Loucy (cell line): ENCODE results near the gene DIS3L.

Experiments used
- H2AFZ ChIP-seq: fragments of 200-600 bp; sonication (generic); 2 replicates; pipeline ENCODE4 v1.6.0; 2016; ENCODE audit warnings: antibody characterized with exemption, mild to moderate bottlenecking, low read length, moderate library complexity
- H3F3A ChIP-seq: fragments of 200-600 bp; 2 replicates; pipeline ENCODE4 v1.6.0; 2016; ENCODE audit warnings: antibody characterized with exemption, low read depth, mild to moderate bottlenecking
- H3K27me3 ChIP-seq: fragments of 200-600 bp; sonication (generic); 2 replicates; pipeline ENCODE4 v1.6.1; 2014; ENCODE audit warnings: low read length, mild to moderate bottlenecking; ENCODE audit not compliant: insufficient read depth, poor library complexity, severe bottlenecking
- H3K36me3 ChIP-seq: fragments of 200-600 bp; sonication (generic); 2 replicates; pipeline ENCODE4 v1.6.1; 2016; ENCODE audit warnings: low read length; ENCODE audit not compliant: insufficient read depth
- H3K4me1 ChIP-seq: fragments of 200-600 bp; sonication (generic); 2 replicates; pipeline ENCODE4 v1.5.1; 2014; ENCODE audit warnings: low read length, mild to moderate bottlenecking; ENCODE audit not compliant: insufficient read depth, poor library complexity, severe bottlenecking
- H3K4me2 ChIP-seq: fragments of 200-600 bp; sonication (generic); 2 replicates; pipeline ENCODE4 v1.6.0; 2014; ENCODE audit warnings: antibody characterized with exemption, low read length, low read depth, mild to moderate bottlenecking; ENCODE audit not compliant: poor library complexity, severe bottlenecking
- H3K4me3 ChIP-seq: fragments of 200-600 bp; sonication (generic); 2 replicates; pipeline ENCODE4 v1.5.1; 2014; ENCODE audit warnings: low read length, mild to moderate bottlenecking, mixed read lengths; ENCODE audit not compliant: poor library complexity, severe bottlenecking
- H3K79me2 ChIP-seq: fragments of 200-600 bp; sonication (generic); 2 replicates; pipeline ENCODE4 v1.6.1; 2014; ENCODE audit warnings: low read length; ENCODE audit not compliant: insufficient read depth
- H3K9ac ChIP-seq: fragments of 200-600 bp; sonication (generic); 2 replicates; pipeline ENCODE4 v1.6.0; 2014; ENCODE audit warnings: mild to moderate bottlenecking, low read depth, low read length, moderate library complexity; ENCODE audit not compliant: poor library complexity, severe bottlenecking
- H3K9me2 ChIP-seq: fragments of 200-600 bp; sonication (generic); replicated peaks from 2 replicates; pipeline ENCODE4 v1.6.1; 2016; ENCODE audit warnings: low read depth, low read length, mixed read lengths
- H3K9me3 ChIP-seq: fragments of 200-600 bp; sonication (generic); 2 replicates; pipeline ENCODE4 v1.6.1; 2014; ENCODE audit warnings: mild to moderate bottlenecking, antibody characterized with exemption, low read length, low read depth; ENCODE audit not compliant: insufficient read depth
- H4K20me1 ChIP-seq: fragments of 200-600 bp; sonication (generic); 2 replicates; pipeline ENCODE4 v1.6.0; 2014; ENCODE audit warnings: antibody characterized with exemption, low read length, mild to moderate bottlenecking; ENCODE audit not compliant: insufficient read depth, poor library complexity, severe bottlenecking
- EZH2phosphoT487 ChIP-seq: fragments of 200-600 bp; IDR thresholded peaks from 2 replicates; pipeline ENCODE4 v1.6.1; 2018; ENCODE audit warnings: antibody characterized with exemption, mild to moderate bottlenecking, moderate library complexity, borderline replicate concordance
- TF ChIP-seq, protein P1 (sequence below): fragments of 200-600 bp; sonication (generic); conservative IDR thresholded peaks from 2 replicates; pipeline ENCODE4 v1.5.1; 2014; ENCODE audit warnings: mild to moderate bottlenecking, antibody characterized with exemption, low read length

The DIS3L gene

DNA sequence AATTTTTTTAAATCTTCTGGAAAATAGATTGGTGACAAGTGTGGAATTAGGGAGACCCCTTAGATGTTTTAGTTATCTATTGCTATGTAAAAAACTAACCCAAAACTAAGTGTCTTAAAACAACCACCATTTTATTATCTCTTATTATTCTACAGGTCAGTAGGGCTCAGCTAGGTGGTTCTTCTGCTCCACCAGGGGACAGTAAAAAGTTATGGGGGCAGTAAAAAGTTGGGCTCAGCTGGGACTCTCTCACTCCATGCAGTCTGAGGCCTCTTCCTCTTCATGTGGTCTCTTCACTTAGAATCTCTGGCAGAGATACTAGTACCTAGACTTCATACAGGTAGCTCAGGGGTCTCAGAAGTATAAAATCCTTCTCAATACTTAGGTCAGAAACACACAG, 18.0 kb upstream of the DIS3L start:
- Histone ChIP-seq H3K36me3 (no peaks in the 10 kb centered on the region), H3K79me2 (no peaks in the 10 kb centered on the region), H3K9ac (no peak overlapping the region), H4K20me1 (no peaks in the 10 kb centered on the region), H3K4me2 (no peak overlapping the region), H3K9me3 (no peaks in the 10 kb centered on the region), H3K4me3 (no peak overlapping the region), H3K27me3 (no peaks in the 10 kb centered on the region), H3F3A (0 out of 2 replicates have a peak, but pooled peaks cover 4% of the 10 kb centered on the region), H3K4me1 (no peaks in the 10 kb centered on the region), H2AFZ (no peak overlapping the region), H3K9me2 (no peaks in the 10 kb centered on the region)
- TF ChIP-seq, protein P1, sequence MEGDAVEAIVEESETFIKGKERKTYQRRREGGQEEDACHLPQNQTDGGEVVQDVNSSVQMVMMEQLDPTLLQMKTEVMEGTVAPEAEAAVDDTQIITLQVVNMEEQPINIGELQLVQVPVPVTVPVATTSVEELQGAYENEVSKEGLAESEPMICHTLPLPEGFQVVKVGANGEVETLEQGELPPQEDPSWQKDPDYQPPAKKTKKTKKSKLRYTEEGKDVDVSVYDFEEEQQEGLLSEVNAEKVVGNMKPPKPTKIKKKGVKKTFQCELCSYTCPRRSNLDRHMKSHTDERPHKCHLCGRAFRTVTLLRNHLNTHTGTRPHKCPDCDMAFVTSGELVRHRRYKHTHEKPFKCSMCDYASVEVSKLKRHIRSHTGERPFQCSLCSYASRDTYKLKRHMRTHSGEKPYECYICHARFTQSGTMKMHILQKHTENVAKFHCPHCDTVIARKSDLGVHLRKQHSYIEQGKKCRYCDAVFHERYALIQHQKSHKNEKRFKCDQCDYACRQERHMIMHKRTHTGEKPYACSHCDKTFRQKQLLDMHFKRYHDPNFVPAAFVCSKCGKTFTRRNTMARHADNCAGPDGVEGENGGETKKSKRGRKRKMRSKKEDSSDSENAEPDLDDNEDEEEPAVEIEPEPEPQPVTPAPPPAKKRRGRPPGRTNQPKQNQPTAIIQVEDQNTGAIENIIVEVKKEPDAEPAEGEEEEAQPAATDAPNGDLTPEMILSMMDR, result no peak
- TF ChIP-seq EZH2phosphoT487, result no peak

DNA sequence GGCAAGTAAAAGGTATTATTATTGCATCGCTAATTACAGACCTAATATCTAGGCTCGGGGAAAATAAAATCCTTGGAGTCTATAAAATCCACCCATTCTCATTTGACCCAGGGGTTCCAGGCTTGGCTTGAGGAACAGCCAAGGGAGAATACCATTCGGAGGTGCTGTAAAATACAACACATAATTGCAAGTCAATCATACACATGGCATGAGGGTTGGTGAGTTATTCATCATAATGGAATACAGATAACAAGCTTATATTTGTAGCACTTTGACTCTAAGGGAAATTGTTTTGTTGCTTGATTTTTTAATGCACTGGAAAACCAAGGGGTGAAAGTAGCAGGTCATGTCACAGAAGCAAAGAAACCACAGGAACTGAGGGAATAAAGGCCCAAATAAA, 16.8 kb upstream of the DIS3L start:
- H3K9me2 ChIP-seq, result no peaks in the 10 kb centered on the region
- H3K9me3 ChIP-seq, result no peaks in the 10 kb centered on the region
- H3K4me1 ChIP-seq, result no peaks in the 10 kb centered on the region
- no peaks in the 10 kb centered on the region for H3F3A ChIP-seq
- H3K4me2 ChIP-seq, result no peak overlapping the region
- no peaks in the 10 kb centered on the region for H3K79me2 ChIP-seq
- no peaks in the 10 kb centered on the region for H3K36me3 ChIP-seq
- TF ChIP-seq, protein P1, result no peak
- TF ChIP-seq EZH2phosphoT487, result no peak
- H3K4me3 ChIP-seq, result no peak overlapping the region
- H2AFZ ChIP-seq, result no peak overlapping the region
- H3K9ac ChIP-seq, result no peak overlapping the region
- H3K27me3 ChIP-seq, result no peaks in the 10 kb centered on the region
- no peaks in the 10 kb centered on the region for H4K20me1 ChIP-seq

DNA sequence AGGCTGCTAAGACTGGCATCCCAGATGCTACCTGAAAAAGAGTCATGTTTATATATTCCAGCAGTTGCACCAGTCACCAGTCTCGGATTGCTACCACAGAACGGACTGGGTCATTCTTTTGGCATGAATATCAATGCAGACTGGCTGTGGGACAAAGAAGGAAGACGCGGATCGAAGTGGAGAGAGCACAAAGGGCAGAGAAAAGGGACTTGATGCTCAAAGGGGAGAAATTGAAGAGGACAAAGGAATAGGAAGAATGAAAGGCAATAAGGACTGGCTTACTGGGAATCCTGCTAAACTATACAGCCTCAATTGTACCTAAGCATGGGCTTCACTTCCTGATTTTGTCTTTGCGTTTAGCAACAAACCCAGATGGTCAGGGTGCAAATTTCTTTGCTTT, 15.3 kb upstream of the DIS3L start:
- H3K79me2 ChIP-seq, result no peaks in the 10 kb centered on the region
- H3K36me3 ChIP-seq, result no peaks in the 10 kb centered on the region
- no peaks in the 10 kb centered on the region for H3K9me3 ChIP-seq
- no peak overlapping the region for H2AFZ ChIP-seq
- H3K4me2 ChIP-seq, result no peak overlapping the region
- no peak overlapping the region for H3K9ac ChIP-seq
- H3K4me3 ChIP-seq, result no peak overlapping the region
- TF ChIP-seq, protein P1, result no peak
- TF ChIP-seq EZH2phosphoT487, result no peak
- no peaks in the 10 kb centered on the region for H3K9me2 ChIP-seq
- no peaks in the 10 kb centered on the region for H3F3A ChIP-seq
- H3K4me1 ChIP-seq, result no peaks in the 10 kb centered on the region
- no peaks in the 10 kb centered on the region for H3K27me3 ChIP-seq
- no peaks in the 10 kb centered on the region for H4K20me1 ChIP-seq
